ENCODE measurements around the gene LOC128125822.
A peak's percentile ranks its signal among the peaks of the same experiment; 100 is the strongest.
"Not testable (repeated sequence)": the region's sequence is repeated elsewhere in the genome, so short reads cannot be mapped to it uniquely, and the experiment has no call there.

LOC128125822 gene

DNA sequence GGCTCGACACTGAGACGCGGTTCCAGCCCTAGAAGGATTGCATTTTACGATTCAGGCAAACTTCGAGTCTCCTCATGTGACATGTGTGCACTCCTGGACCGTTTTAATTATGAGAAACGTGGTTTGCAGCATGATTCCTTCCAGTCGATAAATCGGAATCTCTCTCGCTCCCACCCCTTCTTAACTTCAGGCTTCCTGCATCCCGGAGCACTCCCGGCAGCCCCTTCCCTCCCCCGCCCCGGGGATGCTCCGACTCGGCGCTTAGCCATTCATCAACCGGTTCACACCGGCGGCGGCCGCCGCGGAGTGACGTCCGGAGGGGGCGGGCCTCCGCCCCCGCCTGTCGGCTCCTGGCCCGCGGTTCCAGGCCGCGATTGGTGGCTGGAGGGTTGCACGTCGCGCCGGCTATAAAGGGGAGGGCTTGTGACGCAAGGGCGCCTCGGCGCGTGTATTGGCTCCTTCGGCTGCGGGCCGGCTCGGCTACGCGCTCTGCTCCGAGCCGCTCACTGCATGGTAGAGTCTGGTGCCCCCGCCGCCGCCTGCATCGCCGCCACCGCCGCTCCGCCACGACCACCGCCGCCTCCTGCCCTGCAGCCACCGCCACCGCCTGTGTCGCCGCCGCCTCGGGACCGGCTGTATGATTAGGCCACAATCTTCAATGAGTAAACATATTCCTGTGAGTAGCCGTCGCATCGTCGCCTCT is at the start of gene LOC128125822, which contains the start of gene PTP4A1:
TSS of gene LOC128125822 (plus strand) at position 437 of the 703 bp plus-strand sequence.
TSS of gene PTP4A1 (plus strand) at position 437 of the 703 bp plus-strand sequence. CDS start 4,401 bp downstream, outside the sequence.
- peak; percentile 98 for TF ChIP-seq POLR2A (IDR thresholded peaks at IDR 0.05; ENCODE audit: low read depth, low read length)
- FAIRE-seq (peak; percentile 97), DNase-seq (ENCODE audit: insufficient read length, low spot score) (peak; percentile 90)

DNA sequence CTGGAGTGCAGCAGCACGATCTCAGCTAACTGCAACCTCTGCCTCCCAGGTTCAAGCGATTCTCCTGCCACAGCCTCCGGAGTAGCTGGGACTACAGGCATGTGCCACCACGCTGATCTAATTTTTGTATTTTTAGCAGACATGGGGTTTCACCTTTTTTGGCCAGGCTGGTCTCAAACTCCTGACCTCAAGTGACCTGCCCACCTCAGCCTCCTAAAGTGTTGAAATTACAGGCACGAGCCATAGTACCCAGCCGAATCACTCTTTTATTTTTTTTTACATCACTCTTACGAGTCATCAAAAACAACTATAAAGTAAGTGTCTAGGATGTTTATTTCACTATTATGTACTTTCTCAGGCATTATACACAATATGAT is 49.4 kb upstream of the LOC128125822 start:
- DNase-seq (ENCODE audit: insufficient read length, low spot score); FAIRE-seq: not testable (repeated sequence)

DNA sequence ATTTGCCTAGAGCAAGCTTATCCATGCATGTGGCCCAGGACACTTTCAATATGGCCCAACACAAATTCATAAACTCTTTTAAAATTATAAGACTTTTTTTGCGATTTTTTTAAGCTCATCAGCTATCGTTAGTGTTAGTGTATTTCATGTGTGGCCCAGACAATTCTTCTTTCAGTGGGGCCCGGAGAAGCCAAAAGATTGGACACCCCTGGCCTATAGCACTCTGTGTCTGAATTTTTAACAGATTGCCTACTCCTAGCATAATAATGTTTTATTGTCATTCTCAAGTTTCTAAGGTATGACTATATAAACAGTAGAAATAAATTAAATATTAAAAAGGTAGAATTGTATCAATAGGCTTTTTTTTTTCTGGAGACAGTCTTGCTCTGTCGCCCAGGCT is 48.6 kb upstream of the LOC128125822 start:
- DNase-seq (ENCODE audit: insufficient read length, low spot score), result no peak
- FAIRE-seq, result no peak

DNA sequence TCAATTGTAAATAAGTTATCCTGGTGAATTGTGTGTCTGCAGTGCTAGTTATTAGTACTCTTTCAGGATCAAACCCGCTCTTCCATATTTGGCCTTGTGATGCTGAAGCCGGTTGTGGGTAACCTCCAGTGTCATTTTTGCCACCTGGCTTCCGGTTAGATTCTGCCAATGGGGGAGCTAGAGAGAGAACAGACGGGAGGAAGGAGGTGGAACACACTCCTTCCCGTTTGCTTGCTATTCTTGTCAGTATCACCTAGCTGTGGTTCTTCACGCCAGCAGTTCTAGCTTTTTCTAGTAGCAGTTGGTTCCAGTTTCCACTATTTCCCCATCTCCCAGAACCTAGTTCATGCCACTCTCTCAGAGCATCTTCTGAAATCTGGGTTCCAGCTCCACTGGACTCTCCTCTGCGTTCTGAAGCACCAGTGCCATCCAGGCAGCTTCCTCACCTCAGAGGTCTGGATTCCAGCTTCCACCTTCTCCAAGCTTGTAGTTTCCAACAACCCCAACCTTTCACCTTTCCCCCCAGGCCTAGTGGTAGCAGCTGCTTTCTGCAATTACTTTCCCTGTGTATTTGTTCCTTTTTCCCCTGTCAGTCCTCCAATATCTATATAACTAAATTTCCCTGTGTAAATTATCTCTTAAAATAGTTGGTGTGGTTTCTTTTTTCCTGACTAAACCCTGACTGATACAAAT is 46.9 kb upstream of the LOC128125822 start:
- TF ChIP-seq POLR2A (IDR thresholded peaks at IDR 0.05; ENCODE audit: low read depth, low read length), result no peak
- FAIRE-seq (no peak), DNase-seq (ENCODE audit: insufficient read length, low spot score) (no peak)

More for the DNA sequence above, 48.6 kb upstream of the LOC128125822 start:
- no peak for TF ChIP-seq POLR2A (IDR thresholded peaks at IDR 0.05; ENCODE audit: low read depth, low read length)

DNA sequence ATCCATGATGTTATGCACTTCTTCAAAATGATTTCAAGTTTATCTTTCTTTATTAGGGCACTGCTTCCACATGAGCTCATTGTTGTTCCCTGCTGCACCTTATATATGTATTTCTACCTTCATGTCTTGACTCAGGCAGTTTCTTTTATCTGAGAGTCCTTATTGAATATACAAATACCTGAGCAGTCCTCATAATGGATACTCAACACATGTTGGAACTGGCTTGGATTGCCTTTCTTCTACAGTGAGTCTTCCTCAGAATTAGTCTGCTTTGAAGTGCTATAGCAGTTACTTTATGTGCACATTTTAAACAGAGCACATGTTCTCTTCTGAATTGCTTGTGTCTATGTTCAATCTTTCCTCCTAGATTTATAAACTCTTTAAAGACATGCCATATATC is 45.3 kb upstream of the LOC128125822 start:
- TF ChIP-seq POLR2A (IDR thresholded peaks at IDR 0.05; ENCODE audit: low read depth, low read length), result no peak
- no peak for DNase-seq (ENCODE audit: insufficient read length, low spot score)
- FAIRE-seq, result no peak

DNA sequence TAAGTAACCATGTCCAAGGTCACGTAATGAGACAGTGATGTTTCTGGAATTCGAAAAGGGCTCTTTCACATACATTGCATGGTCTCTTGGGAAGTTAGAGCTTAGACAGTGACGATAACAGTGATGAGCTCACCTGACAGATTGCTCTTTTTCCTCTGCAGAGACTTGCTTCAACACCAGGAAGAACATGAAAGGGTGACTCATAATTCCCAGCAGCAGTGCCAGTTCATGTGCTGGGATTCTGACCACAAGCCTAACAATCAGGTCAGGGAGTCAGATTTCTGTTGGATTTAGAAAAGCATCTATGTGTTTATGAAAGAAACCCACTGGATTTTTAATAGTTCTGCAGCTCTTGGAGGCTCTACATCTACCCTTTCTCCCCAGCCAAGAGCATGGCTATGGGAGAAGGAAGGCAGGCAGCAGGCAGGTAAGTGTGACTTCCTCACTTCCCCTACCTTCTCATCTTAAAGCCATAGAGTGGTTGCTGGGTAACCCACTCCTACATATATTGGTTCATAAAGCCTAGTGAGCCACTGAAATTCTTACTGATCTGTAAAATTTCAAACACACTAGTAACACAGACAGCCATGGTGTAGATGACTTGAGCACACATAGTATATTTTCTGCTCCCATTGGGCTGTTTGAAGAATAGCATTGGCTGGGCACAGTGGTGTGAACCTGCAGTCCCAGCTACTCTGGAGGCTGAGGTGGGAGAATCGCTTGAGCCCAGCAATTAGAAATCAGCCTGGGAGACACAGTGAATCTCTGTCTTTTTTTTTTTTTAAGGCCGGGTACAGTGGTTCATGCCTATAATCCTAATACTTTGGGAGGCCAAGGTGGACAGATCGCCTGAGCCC is 44.4 kb upstream of the LOC128125822 start:
- peak; percentile 92 for FAIRE-seq
- TF ChIP-seq POLR2A (IDR thresholded peaks at IDR 0.05; ENCODE audit: low read depth, low read length), result no peak

DNA sequence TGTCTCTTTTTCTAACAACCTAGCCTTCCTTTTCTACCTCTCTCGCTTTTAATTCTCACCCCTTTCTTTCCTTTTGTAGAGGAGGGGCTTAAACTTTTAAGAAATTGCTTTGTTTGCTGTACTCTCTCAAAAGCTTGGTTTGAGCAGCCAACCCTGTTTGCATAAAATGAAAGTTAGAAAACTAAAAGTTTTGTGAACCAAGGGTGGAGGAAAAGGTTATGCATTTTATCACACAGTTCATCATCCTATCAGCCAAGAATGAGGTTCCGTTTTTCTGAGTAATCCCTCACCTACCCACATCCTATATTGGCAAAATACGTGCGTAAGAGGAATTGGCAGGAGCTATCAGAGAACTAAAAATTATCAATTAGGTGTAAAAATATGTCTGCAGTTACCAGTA is 42.8 kb upstream of the LOC128125822 start:
- no peak for DNase-seq (ENCODE audit: insufficient read length, low spot score)
- FAIRE-seq, result no peak
- no peak for TF ChIP-seq POLR2A (IDR thresholded peaks at IDR 0.05; ENCODE audit: low read depth, low read length)

More for the DNA sequence above, 44.4 kb upstream of the LOC128125822 start:
- DNase-seq (ENCODE audit: insufficient read length, low spot score), result peak; percentile 35

DNA sequence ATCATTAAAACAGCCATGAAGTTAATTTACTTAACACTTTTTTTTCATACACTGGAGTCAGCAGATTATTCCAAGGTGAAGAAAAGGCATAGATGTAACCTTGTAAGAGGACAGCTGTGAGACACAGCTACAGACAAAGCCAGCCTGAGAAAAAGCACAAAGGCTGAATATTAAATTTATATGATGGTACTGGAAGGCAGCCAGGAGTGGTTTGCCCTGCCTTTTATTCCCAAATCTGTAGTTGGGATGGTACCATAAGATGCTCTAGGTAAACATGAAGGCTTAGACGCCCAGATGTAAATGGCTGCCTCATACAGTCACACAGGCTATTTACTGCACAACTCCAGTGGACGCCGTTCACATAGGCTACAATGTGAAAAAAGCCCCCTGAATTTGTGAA is 42.1 kb upstream of the LOC128125822 start:
- FAIRE-seq (no peak), DNase-seq (ENCODE audit: insufficient read length, low spot score) (no peak)

DNA sequence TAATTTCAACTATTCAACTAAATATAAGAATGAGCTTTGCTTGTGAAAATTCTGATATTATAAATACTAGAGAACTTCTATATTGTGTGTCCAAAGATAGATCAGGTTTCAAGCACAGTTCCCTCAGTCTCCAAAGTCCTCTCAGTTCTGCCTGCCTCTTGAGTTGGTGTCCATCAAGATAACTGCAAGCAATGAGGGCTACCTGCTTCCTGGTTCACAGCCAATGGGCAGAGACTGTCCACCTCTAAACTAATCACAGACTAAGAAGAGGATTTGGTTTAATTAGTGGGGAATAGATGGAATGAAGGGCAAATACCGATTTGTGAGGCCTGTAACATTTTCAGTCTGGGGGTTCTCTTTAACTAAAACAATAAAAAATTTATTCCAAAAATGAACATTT is 41.3 kb upstream of the LOC128125822 start:
- TF ChIP-seq POLR2A (IDR thresholded peaks at IDR 0.05; ENCODE audit: low read depth, low read length), result no peak
- no peak for FAIRE-seq
- DNase-seq (ENCODE audit: insufficient read length, low spot score), result no peak

More for the DNA sequence above, 42.1 kb upstream of the LOC128125822 start:
- no peak for TF ChIP-seq POLR2A (IDR thresholded peaks at IDR 0.05; ENCODE audit: low read depth, low read length)

DNA sequence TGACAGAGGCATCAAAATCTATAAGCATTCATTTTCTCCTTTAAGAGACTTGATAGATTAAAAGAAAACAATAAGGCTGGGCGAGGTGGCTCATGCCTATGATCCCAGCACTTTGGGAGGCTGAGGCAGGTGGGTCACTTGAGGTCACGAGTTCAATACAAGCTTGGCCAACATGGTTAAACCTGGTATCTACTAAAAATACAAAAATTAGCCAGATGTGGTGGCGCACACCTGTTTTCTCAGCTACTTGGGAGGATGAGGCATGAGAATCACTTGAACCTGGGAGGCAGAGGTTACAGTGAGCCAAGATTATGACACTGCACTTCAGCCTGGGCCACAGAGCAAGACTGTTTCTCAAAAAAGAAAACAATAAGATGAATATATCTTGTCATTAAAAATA is 39.3 kb upstream of the LOC128125822 start:
- no peak for TF ChIP-seq POLR2A (IDR thresholded peaks at IDR 0.05; ENCODE audit: low read depth, low read length)
- FAIRE-seq, result no peak
- no peak for DNase-seq (ENCODE audit: insufficient read length, low spot score)

DNA sequence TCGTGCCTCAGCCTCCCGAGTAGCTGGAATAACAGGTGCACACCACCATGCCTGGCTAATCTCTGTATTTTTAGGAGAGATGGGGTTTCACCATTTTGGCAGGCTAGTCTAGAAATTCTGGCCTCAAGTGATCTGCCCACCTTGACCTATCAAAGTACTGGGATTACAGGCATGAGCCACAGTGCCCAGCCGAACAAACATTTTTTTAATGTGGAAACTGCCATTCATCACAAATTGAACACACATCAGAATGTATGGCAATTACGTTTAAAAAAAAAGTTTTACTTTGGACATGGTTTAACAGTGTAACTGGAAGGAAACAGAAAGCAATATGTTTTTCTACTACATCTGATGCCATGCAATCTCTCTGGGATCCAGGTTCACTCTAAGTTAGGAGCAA is 38.3 kb upstream of the LOC128125822 start:
- FAIRE-seq (no peak), DNase-seq (ENCODE audit: insufficient read length, low spot score) (no peak)
- TF ChIP-seq POLR2A (IDR thresholded peaks at IDR 0.05; ENCODE audit: low read depth, low read length), result no peak

DNA sequence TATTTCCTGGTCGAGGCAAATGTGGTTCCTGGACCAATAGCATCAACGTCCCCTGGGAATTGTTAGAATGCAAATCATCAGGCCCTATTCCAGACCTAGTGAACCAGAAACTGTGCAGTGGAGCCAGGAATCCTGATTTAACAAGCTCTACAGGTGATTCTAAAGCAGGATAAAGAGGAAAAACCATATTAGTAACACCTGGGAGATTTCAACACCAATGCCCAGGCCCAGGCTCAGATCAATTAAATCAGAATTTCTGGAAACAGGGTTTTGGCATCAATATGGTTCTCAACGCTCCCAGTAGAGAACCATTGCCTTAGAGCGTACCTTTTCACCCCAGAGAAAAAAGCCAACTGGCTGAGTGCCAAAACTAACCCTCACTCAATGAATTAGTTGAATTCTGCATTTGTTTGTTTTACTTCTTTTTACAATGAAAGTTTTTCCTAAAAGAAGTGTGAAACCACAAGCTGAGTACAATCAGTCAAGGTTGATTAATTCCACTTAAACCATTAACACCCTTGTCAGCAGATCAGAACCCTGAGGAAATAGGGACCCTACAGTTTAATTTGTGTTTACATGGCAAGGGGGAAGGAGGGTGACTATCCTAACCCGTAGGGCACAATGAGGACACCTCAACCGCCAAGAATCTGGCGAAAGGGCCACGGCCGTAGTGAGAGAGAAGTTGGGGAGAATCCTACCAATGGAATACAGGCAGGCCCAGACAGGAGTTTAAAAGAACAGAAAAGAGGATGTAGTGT is 34.9 kb upstream of the LOC128125822 start:
- DNase-seq (ENCODE audit: insufficient read length, low spot score) (no peak), FAIRE-seq (no peak)
- no peak for TF ChIP-seq POLR2A (IDR thresholded peaks at IDR 0.05; ENCODE audit: low read depth, low read length)

DNA sequence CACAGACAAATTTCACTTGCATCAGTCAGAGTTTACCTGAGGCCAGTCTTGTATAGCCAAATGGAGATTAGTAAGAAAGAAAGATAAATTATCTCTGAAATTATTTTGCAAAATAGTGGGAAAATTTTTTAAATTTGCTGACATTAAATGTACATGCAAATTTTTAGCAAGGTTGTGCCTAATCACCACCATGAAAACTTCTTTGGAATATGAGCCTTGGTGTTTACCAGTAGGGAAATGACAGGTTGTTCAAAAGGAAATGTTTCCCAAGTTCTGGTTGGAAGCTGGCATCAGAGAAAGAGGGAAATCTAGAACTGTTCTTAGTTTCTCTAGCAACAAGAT is 34.4 kb upstream of the LOC128125822 start:
- DNase-seq (ENCODE audit: insufficient read length, low spot score) (no peak), FAIRE-seq (no peak)
- TF ChIP-seq POLR2A (IDR thresholded peaks at IDR 0.05; ENCODE audit: low read depth, low read length), result no peak
